Glomerular visceral epithelial cell (primary cell): ENCODE results near the gene MORN1.

Experiments used
- DNase-seq: peaks from one replicate; pipeline ENCODE4 v3.0.0-alpha.2; 2016; ENCODE audit errors: extremely low spot score

MORN1 gene

GRCh38 chr1:2404890-2405511, 13.6 kb upstream of the MORN1 start:
- no peak for DNase-seq

- no peak for DNase-seq
Observed at GRCh38 chr1:2404142-2404889, 13.0 kb upstream of the MORN1 start.

- no peak for DNase-seq
Observed at GRCh38 chr1:2403273-2403672, 11.9 kb upstream of the MORN1 start.

GRCh38 chr1:2402420-2402819, 11.1 kb upstream of the MORN1 start:
- no peak for DNase-seq

- no peak for DNase-seq
Observed at GRCh38 chr1:2400950-2401649, 9.7 kb upstream of the MORN1 start.

GRCh38 chr1:2400576-2400909, 9.2 kb upstream of the MORN1 start:
- DNase-seq, result no peak

- no peak for DNase-seq
Observed at GRCh38 chr1:2399890-2400575, 8.7 kb upstream of the MORN1 start.

- no peak for DNase-seq
Observed at GRCh38 chr1:2398871-2399270, 7.5 kb upstream of the MORN1 start.

GRCh38 chr1:2397007-2397679, 5.8 kb upstream of the MORN1 start:
- DNase-seq, result no peak

GRCh38 chr1:2396476-2396875, 5.1 kb upstream of the MORN1 start:
- DNase-seq, result no peak

GRCh38 chr1:2396059-2396458, 4.7 kb upstream of the MORN1 start:
- no peak for DNase-seq

GRCh38 chr1:2395245-2395644, 3.9 kb upstream of the MORN1 start:
- no peak for DNase-seq

- DNase-seq, result no peak
Observed at GRCh38 chr1:2394761-2395160, 3.4 kb upstream of the MORN1 start.

- no peak for DNase-seq
Observed at GRCh38 chr1:2394220-2394619, 2.9 kb upstream of the MORN1 start.

GRCh38 chr1:2393471-2393877, 2.1 kb upstream of the MORN1 start:
- no peak for DNase-seq

GRCh38 chr1:2392686-2393085, 1.3 kb upstream of the MORN1 start:
- DNase-seq, result no peak

GRCh38 chr1:2391931-2392509, 666 bp upstream of the MORN1 start:
- DNase-seq, result no peak

GRCh38 chr1:2389644-2390043, 1.7 kb downstream of the MORN1 start:
- no peak for DNase-seq

- no peak for DNase-seq
Observed at GRCh38 chr1:2388004-2388913, 3.1 kb downstream of the MORN1 start.
